ENCODE measurements around the gene RCBTB1.

Gene RCBTB1

GRCh38 chr13:49553888-49554287, 31.5 kb downstream of the RCBTB1 start:
- Histone ChIP-seq H3K4me1 (ENCODE audit: insufficient read depth, insufficient read length) (no peaks in the 10 kb centered on the region), H3K36me3 (ENCODE audit: insufficient read depth, insufficient read length, low read length) (peaks cover 3% of the 10 kb centered on the region), H3K27me3 (ENCODE audit: insufficient read depth, insufficient read length) (no peaks in the 10 kb centered on the region), H3K4me3 (ENCODE audit: insufficient read length, low read depth) (no peak overlapping the region), H3K9ac (ENCODE audit: insufficient read length, low read depth) (no peak overlapping the region), H3K9me3 (ENCODE audit: insufficient read depth, low read length) (no peaks in the 10 kb centered on the region)
- no peak for DNase-seq (ENCODE audit: low read depth, low spot score)
- no peak for TF ChIP-seq YY1 (IDR thresholded peaks at IDR 0.05; ENCODE audit: insufficient read depth, insufficient read length)
- TF ChIP-seq ZNF274 (IDR thresholded peaks at IDR 0.05; ENCODE audit: low read depth, low read length): no peak
- no peak for TF ChIP-seq SUZ12 (IDR thresholded peaks at IDR 0.05; ENCODE audit: extremely low read depth, insufficient read depth, insufficient read length)

GRCh38 chr13:49550942-49551644, 34.3 kb downstream of the RCBTB1 start:
- DNase-seq (ENCODE audit: low read depth, low spot score): no peak
- no peaks in the 10 kb centered on the region for H3K27me3 ChIP-seq (ENCODE audit: insufficient read depth, insufficient read length)
- TF ChIP-seq SUZ12 (IDR thresholded peaks at IDR 0.05; ENCODE audit: extremely low read depth, insufficient read depth, insufficient read length) (no peak), YY1 (IDR thresholded peaks at IDR 0.05; ENCODE audit: insufficient read depth, insufficient read length) (no peak), ZNF274 (IDR thresholded peaks at IDR 0.05; ENCODE audit: low read depth, low read length) (no peak)
- H3K9ac ChIP-seq (ENCODE audit: insufficient read length, low read depth): no peak overlapping the region
- no peaks in the 10 kb centered on the region for H3K4me1 ChIP-seq (ENCODE audit: insufficient read depth, insufficient read length)
- no peak overlapping the region for H3K4me3 ChIP-seq (ENCODE audit: insufficient read length, low read depth)
- H3K9me3 ChIP-seq (ENCODE audit: insufficient read depth, low read length): no peaks in the 10 kb centered on the region
- H3K36me3 ChIP-seq (ENCODE audit: insufficient read depth, insufficient read length, low read length): peaks cover 3% of the 10 kb centered on the region

GRCh38 chr13:49549289-49549688, 36.1 kb downstream of the RCBTB1 start:
- H3K36me3 ChIP-seq (ENCODE audit: insufficient read depth, insufficient read length, low read length): peaks cover 3% of the 10 kb centered on the region
- no peak for DNase-seq (ENCODE audit: low read depth, low spot score)

GRCh38 chr13:49546561-49546960, 38.8 kb downstream of the RCBTB1 start:
- no peak overlapping the region for H3K9ac ChIP-seq (ENCODE audit: insufficient read length, low read depth)

More at GRCh38 chr13:49549289-49549688, 36.1 kb downstream of the RCBTB1 start:
- Histone ChIP-seq H3K4me1 (ENCODE audit: insufficient read depth, insufficient read length) (no peaks in the 10 kb centered on the region), H3K4me3 (ENCODE audit: insufficient read length, low read depth) (no peak overlapping the region), H3K9ac (ENCODE audit: insufficient read length, low read depth) (no peak overlapping the region), H3K27me3 (ENCODE audit: insufficient read depth, insufficient read length) (no peaks in the 10 kb centered on the region), H3K9me3 (ENCODE audit: insufficient read depth, low read length) (no peaks in the 10 kb centered on the region)
- TF ChIP-seq SUZ12 (IDR thresholded peaks at IDR 0.05; ENCODE audit: extremely low read depth, insufficient read depth, insufficient read length) (no peak), ZNF274 (IDR thresholded peaks at IDR 0.05; ENCODE audit: low read depth, low read length) (no peak), YY1 (IDR thresholded peaks at IDR 0.05; ENCODE audit: insufficient read depth, insufficient read length) (no peak)

GRCh38 chr13:49545661-49546060, 39.7 kb downstream of the RCBTB1 start:
- H3K27me3 ChIP-seq (ENCODE audit: insufficient read depth, insufficient read length): no peaks in the 10 kb centered on the region
- H3K4me3 ChIP-seq (ENCODE audit: insufficient read length, low read depth): no peak overlapping the region
- H3K9me3 ChIP-seq (ENCODE audit: insufficient read depth, low read length): no peaks in the 10 kb centered on the region
- no peak overlapping the region for H3K9ac ChIP-seq (ENCODE audit: insufficient read length, low read depth)
- DNase-seq (ENCODE audit: low read depth, low spot score): no peak
- no peaks in the 10 kb centered on the region for H3K4me1 ChIP-seq (ENCODE audit: insufficient read depth, insufficient read length)
- peaks cover 2% of the 10 kb centered on the region for H3K36me3 ChIP-seq (ENCODE audit: insufficient read depth, insufficient read length, low read length)
- TF ChIP-seq YY1 (IDR thresholded peaks at IDR 0.05; ENCODE audit: insufficient read depth, insufficient read length) (no peak), ZNF274 (IDR thresholded peaks at IDR 0.05; ENCODE audit: low read depth, low read length) (no peak), SUZ12 (IDR thresholded peaks at IDR 0.05; ENCODE audit: extremely low read depth, insufficient read depth, insufficient read length) (no peak)

More at GRCh38 chr13:49546561-49546960, 38.8 kb downstream of the RCBTB1 start:
- Histone ChIP-seq H3K4me3 (ENCODE audit: insufficient read length, low read depth) (no peak overlapping the region), H3K9me3 (ENCODE audit: insufficient read depth, low read length) (no peaks in the 10 kb centered on the region), H3K36me3 (ENCODE audit: insufficient read depth, insufficient read length, low read length) (peaks cover 5% of the 10 kb centered on the region), H3K27me3 (ENCODE audit: insufficient read depth, insufficient read length) (no peaks in the 10 kb centered on the region), H3K4me1 (ENCODE audit: insufficient read depth, insufficient read length) (no peaks in the 10 kb centered on the region)
- TF ChIP-seq SUZ12 (IDR thresholded peaks at IDR 0.05; ENCODE audit: extremely low read depth, insufficient read depth, insufficient read length) (no peak), YY1 (IDR thresholded peaks at IDR 0.05; ENCODE audit: insufficient read depth, insufficient read length) (no peak), ZNF274 (IDR thresholded peaks at IDR 0.05; ENCODE audit: low read depth, low read length) (no peak)
- DNase-seq (ENCODE audit: low read depth, low spot score): no peak

GRCh38 chr13:49543656-49544055, 41.7 kb downstream of the RCBTB1 start:
- Histone ChIP-seq H3K9ac (ENCODE audit: insufficient read length, low read depth) (no peak overlapping the region), H3K4me3 (ENCODE audit: insufficient read length, low read depth) (no peak overlapping the region), H3K36me3 (ENCODE audit: insufficient read depth, insufficient read length, low read length) (peaks cover 2% of the 10 kb centered on the region), H3K4me1 (ENCODE audit: insufficient read depth, insufficient read length) (no peaks in the 10 kb centered on the region), H3K27me3 (ENCODE audit: insufficient read depth, insufficient read length) (no peaks in the 10 kb centered on the region), H3K9me3 (ENCODE audit: insufficient read depth, low read length) (no peaks in the 10 kb centered on the region)
- TF ChIP-seq ZNF274 (IDR thresholded peaks at IDR 0.05; ENCODE audit: low read depth, low read length) (no peak), SUZ12 (IDR thresholded peaks at IDR 0.05; ENCODE audit: extremely low read depth, insufficient read depth, insufficient read length) (no peak)
- no peak for DNase-seq (ENCODE audit: low read depth, low spot score)

GRCh38 chr13:49540552-49540951, 44.8 kb downstream of the RCBTB1 start:
- Histone ChIP-seq H3K9me3 (ENCODE audit: insufficient read depth, low read length) (no peaks in the 10 kb centered on the region), H3K9ac (ENCODE audit: insufficient read length, low read depth) (no peak overlapping the region), H3K4me3 (ENCODE audit: insufficient read length, low read depth) (no peak overlapping the region), H3K36me3 (ENCODE audit: insufficient read depth, insufficient read length, low read length) (peaks cover 2% of the 10 kb centered on the region), H3K4me1 (ENCODE audit: insufficient read depth, insufficient read length) (no peaks in the 10 kb centered on the region), H3K27me3 (ENCODE audit: insufficient read depth, insufficient read length) (no peaks in the 10 kb centered on the region)
- peak; percentile 5 for DNase-seq (ENCODE audit: low read depth, low spot score)
- TF ChIP-seq ZNF274 (IDR thresholded peaks at IDR 0.05; ENCODE audit: low read depth, low read length) (no peak), YY1 (IDR thresholded peaks at IDR 0.05; ENCODE audit: insufficient read depth, insufficient read length) (no peak), SUZ12 (IDR thresholded peaks at IDR 0.05; ENCODE audit: extremely low read depth, insufficient read depth, insufficient read length) (no peak)
